Measurements from ENCODE around the gene SIL1. TPM values are rescaled to one million over a fixed set of nuclear protein-coding genes. Genes with fewer than 3 reads are reported as not detected.

The SIL1 gene
- total and polyA plus RNA-seq, 9 of the 15 experiments (the other 6 are each of a cell fraction or from before 2014, with no cell fraction given): 1.3 to 30.5 (median 18.1) TPM

DNA sequence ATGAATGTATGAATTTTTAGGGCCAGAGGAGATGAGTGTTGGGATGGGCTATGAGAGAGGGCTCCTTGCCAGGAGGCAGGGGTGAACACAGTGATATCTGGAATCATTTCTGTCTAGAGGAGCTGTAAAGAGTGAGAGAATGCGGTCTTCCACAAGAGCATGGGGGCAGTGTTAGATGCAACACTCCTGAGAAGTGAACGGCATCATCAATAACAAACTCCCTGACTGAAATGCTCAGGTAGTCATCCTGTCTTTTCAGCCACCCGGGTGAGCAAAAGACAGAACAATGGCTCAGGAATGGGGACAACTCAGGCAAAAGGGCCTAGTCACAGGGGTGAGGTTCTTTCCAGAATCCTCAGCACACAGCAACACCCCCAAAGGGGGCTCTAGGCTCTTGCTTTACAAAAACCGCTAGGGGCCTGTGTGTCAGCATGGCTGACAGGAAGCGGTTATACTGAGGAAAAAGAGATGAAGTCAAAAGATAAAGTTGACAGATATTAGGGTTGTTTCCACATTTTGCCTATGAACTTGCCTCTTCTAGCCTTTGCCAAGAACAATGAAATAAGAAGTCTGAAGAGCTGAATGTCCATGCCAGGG lies 218.4 kb downstream of the SIL1 start (continued):
- no peak for TF ChIP-seq FOXM1 (IDR thresholded peaks at IDR 0.05; ENCODE audit: low read depth)
- no peak for TF ChIP-seq FOXM1 (CRISPR knock-in tag; IDR thresholded peaks at IDR 0.05; ENCODE audit: low read depth)
- TF ChIP-seq CBFB (CRISPR knock-in tag; IDR thresholded peaks at IDR 0.05): no peak
- peak in 1 of 3 experiments; percentile 52 for TF ChIP-seq YY1 (IDR thresholded peaks at IDR 0.05; ENCODE audit: borderline replicate concordance in 1 of 3, control insufficient read depth in 1 of 3, extremely low read depth in 1 of 3, insufficient read depth in 3 of 3, insufficient read length in 1 of 3, insufficient replicate concordance in 2 of 3, low read depth in 1 of 3, low read length in 2 of 3)
- TF ChIP-seq BRD9 (IDR thresholded peaks at IDR 0.05; ENCODE audit: low read depth, partially characterized antibody): no peak
- no peak for TF ChIP-seq SMARCB1 (IDR thresholded peaks at IDR 0.05; ENCODE audit: insufficient read length, low read depth)
- no peak for TF ChIP-seq NFRKB (IDR thresholded peaks at IDR 0.05; ENCODE audit: low read depth)
- no peak for TF ChIP-seq ZNF347 (CRISPR knock-in tag; IDR thresholded peaks at IDR 0.05; ENCODE audit: low read depth)
- no peak for TF ChIP-seq HNRNPL (IDR thresholded peaks at IDR 0.05; ENCODE audit: low read depth, low read length)
- TF ChIP-seq VEZF1 (CRISPR knock-in tag; IDR thresholded peaks at IDR 0.05): no peak; the same call in 1 of the 2 replicates
- no peak for TF ChIP-seq NBN (IDR thresholded peaks at IDR 0.05; ENCODE audit: low read depth)
- no peak for TF ChIP-seq ZNF764 (CRISPR knock-in tag; IDR thresholded peaks at IDR 0.05; ENCODE audit: low read depth)
- TF ChIP-seq STAT5A (IDR thresholded peaks at IDR 0.05; ENCODE audit: borderline replicate concordance, low read length): no peak
- 0 out of 2 replicates have a peak, but pooled peaks have one; percentile 43 for TF ChIP-seq ZNF41 (CRISPR knock-in tag; conservative IDR thresholded peaks at IDR 0.05)
- TF ChIP-seq ZNF75A (CRISPR knock-in tag; IDR thresholded peaks at IDR 0.05): 0 out of 2 replicates have a peak, but pooled peaks have one; percentile 12
- TF ChIP-seq ZNF696 (CRISPR knock-in tag; conservative IDR thresholded peaks at IDR 0.05): no peak
- no peak for TF ChIP-seq PRPF4 (IDR thresholded peaks at IDR 0.05; ENCODE audit: insufficient read depth, low read depth, low read length, poor library complexity, severe bottlenecking)
- no peak for TF ChIP-seq KDM5B (IDR thresholded peaks at IDR 0.05; ENCODE audit: insufficient replicate concordance, low read depth, low read length)
- TF ChIP-seq, protein P1, sequence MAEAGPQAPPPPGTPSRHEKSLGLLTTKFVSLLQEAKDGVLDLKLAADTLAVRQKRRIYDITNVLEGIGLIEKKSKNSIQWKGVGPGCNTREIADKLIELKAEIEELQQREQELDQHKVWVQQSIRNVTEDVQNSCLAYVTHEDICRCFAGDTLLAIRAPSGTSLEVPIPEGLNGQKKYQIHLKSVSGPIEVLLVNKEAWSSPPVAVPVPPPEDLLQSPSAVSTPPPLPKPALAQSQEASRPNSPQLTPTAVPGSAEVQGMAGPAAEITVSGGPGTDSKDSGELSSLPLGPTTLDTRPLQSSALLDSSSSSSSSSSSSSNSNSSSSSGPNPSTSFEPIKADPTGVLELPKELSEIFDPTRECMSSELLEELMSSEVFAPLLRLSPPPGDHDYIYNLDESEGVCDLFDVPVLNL (CRISPR knock-in tag; IDR thresholded peaks at IDR 0.05; ENCODE audit: low read depth): no peak
- 0 out of 2 replicates have a peak, but pooled peaks have one; percentile 44 for TF ChIP-seq SMAD4 (CRISPR knock-in tag; conservative IDR thresholded peaks at IDR 0.05)
- no peak for TF ChIP-seq CBX2 (IDR thresholded peaks at IDR 0.05; ENCODE audit: insufficient read depth, low read length, poor library complexity, severe bottlenecking)
- TF ChIP-seq MAZ (CRISPR knock-in tag; conservative IDR thresholded peaks at IDR 0.05 in 1 of 2, IDR thresholded peaks at IDR 0.05 in 1 of 2): 0 out of 4 replicates have a peak, but pooled peaks of 1 of the 2 experiments have one; percentile 48
- TF ChIP-seq, protein P2, sequence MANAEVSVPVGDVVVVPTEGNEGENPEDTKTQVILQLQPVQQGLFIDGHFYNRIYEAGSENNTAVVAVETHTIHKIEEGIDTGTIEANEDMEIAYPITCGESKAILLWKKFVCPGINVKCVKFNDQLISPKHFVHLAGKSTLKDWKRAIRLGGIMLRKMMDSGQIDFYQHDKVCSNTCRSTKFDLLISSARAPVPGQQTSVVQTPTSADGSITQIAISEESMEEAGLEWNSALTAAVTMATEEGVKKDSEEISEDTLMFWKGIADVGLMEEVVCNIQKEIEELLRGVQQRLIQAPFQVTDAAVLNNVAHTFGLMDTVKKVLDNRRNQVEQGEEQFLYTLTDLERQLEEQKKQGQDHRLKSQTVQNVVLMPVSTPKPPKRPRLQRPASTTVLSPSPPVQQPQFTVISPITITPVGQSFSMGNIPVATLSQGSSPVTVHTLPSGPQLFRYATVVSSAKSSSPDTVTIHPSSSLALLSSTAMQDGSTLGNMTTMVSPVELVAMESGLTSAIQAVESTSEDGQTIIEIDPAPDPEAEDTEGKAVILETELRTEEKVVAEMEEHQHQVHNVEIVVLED (CRISPR knock-in tag; IDR thresholded peaks at IDR 0.05): no peak
- 0 out of 2 replicates have a peak, but pooled peaks have one; percentile 32 for TF ChIP-seq ZNF175 (CRISPR knock-in tag; IDR thresholded peaks at IDR 0.05; ENCODE audit: low read depth)
